Measurements from ENCODE around the gene LPCAT3. TPM values are rescaled to one million over a fixed set of nuclear protein-coding genes. Genes with fewer than 3 reads are reported as not detected.

LPCAT3 gene
- total RNA-seq, 1 experiment from 2014 or later, result 45.8 TPM

- intact Hi-C loops (cut with micrococcal nuclease), result no loop called here
- no peak overlapping the region for H3K4me3 ChIP-seq (replicated peaks in 1 of 2; ENCODE audit: low read depth in 1 of 2, low read length in 2 of 2)
- H3K9me2 ChIP-seq (ENCODE audit: insufficient read depth), result no peaks in the 10 kb centered on the region
- no TSS peak for BruUV-seq (replicated peaks)
- ChIA-PET RAD21 (ENCODE audit: low non-redundant PET in 1 of 2, low total read pairs in 2 of 2, uncharacterized antibody in 2 of 2, unreplicated experiment in 2 of 2) (no interaction called here), POLR2A (no interaction called here), CTCF (no interaction called here)
- no peak for TF ChIP-seq JUND (IDR thresholded peaks at IDR 0.05)
- no peak for TF ChIP-seq CEBPB (IDR thresholded peaks at IDR 0.05; ENCODE audit: low read depth)
- TF ChIP-seq RAD21 (IDR thresholded peaks at IDR 0.05; ENCODE audit: low read depth), result no peak
- no peak for TF ChIP-seq YY1 (IDR thresholded peaks at IDR 0.05; ENCODE audit: extremely low read depth, insufficient replicate concordance, low read depth, low read length)
- TF ChIP-seq CBX3 (IDR thresholded peaks at IDR 0.05; ENCODE audit: low read depth), result no peak
- no peak for TF ChIP-seq POLR2AphosphoS5 (IDR thresholded peaks at IDR 0.05; ENCODE audit: low read depth, low read length)
- TF ChIP-seq MAX (IDR thresholded peaks at IDR 0.05), result no peak
- TF ChIP-seq FOSL1 (IDR thresholded peaks at IDR 0.05; ENCODE audit: low read depth), result no peak
- TF ChIP-seq SRF (IDR thresholded peaks at IDR 0.05; ENCODE audit: low read depth), result no peak
- TF ChIP-seq EGR1 (IDR thresholded peaks at IDR 0.05; ENCODE audit: low read depth), result no peak
- TF ChIP-seq POLR2A (IDR thresholded peaks at IDR 0.05; ENCODE audit: borderline replicate concordance, extremely low read depth, insufficient read depth, insufficient read length), result no peak
- no peak for TF ChIP-seq ZBTB33 (IDR thresholded peaks at IDR 0.05; ENCODE audit: extremely low read depth, insufficient replicate concordance, low read length)
- TF ChIP-seq SP1 (IDR thresholded peaks at IDR 0.05; ENCODE audit: low read depth), result no peak
- TF ChIP-seq REST (IDR thresholded peaks at IDR 0.05; ENCODE audit: low read depth), result no peak
- no peak for TF ChIP-seq ZFX (IDR thresholded peaks at IDR 0.05)
- no peak for TF ChIP-seq ELF1 (IDR thresholded peaks at IDR 0.05; ENCODE audit: borderline replicate concordance, low read depth)
- no peak for TF ChIP-seq EZH2 (IDR thresholded peaks at IDR 0.05)
- TF ChIP-seq, protein P1, sequence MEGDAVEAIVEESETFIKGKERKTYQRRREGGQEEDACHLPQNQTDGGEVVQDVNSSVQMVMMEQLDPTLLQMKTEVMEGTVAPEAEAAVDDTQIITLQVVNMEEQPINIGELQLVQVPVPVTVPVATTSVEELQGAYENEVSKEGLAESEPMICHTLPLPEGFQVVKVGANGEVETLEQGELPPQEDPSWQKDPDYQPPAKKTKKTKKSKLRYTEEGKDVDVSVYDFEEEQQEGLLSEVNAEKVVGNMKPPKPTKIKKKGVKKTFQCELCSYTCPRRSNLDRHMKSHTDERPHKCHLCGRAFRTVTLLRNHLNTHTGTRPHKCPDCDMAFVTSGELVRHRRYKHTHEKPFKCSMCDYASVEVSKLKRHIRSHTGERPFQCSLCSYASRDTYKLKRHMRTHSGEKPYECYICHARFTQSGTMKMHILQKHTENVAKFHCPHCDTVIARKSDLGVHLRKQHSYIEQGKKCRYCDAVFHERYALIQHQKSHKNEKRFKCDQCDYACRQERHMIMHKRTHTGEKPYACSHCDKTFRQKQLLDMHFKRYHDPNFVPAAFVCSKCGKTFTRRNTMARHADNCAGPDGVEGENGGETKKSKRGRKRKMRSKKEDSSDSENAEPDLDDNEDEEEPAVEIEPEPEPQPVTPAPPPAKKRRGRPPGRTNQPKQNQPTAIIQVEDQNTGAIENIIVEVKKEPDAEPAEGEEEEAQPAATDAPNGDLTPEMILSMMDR (IDR thresholded peaks at IDR 0.05 in 2 of 3, conservative IDR thresholded peaks at IDR 0.05 in 1 of 3; ENCODE audit: borderline replicate concordance in 1 of 3, insufficient read depth in 1 of 3, low read depth in 2 of 3, low read length in 2 of 3), result no peak
- TF ChIP-seq, protein P2, sequence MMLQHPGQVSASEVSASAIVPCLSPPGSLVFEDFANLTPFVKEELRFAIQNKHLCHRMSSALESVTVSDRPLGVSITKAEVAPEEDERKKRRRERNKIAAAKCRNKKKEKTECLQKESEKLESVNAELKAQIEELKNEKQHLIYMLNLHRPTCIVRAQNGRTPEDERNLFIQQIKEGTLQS (IDR thresholded peaks at IDR 0.05), result no peak
- H3K27ac ChIP-seq (ENCODE audit: low read depth, low read length), result no peak overlapping the region
- H3K9me3 ChIP-seq (ENCODE audit: control insufficient read depth in 1 of 2, insufficient read depth in 1 of 2, low read depth in 1 of 2, low read length in 2 of 2), result no peaks in the 10 kb centered on the region
- no peak overlapping the region for H3K4me2 ChIP-seq (ENCODE audit: low read length)
- no peak overlapping the region for H3K9ac ChIP-seq (ENCODE audit: low read length)
- peaks cover 0 to 4% of the 10 kb centered on the region in 2 experiments; a peak in 1 of 4 replicates for H3K4me1 ChIP-seq (ENCODE audit: control insufficient read depth in 1 of 2, insufficient read depth in 2 of 2, low read length in 2 of 2)
- H3K27me3 ChIP-seq (ENCODE audit: insufficient read depth, low read length), result no peaks in the 10 kb centered on the region
- no peak overlapping the region for H2AFZ ChIP-seq (ENCODE audit: low read depth, low read length, poor library complexity, severe bottlenecking)
- ATAC-seq (no peak), DNase-seq (ENCODE audit: low read depth, low spot score) (no peak)
- no peaks in the 10 kb centered on the region for H3K79me2 ChIP-seq (ENCODE audit: insufficient read depth, low read length)
- no peaks in the 10 kb centered on the region for H4K20me1 ChIP-seq (ENCODE audit: insufficient read depth)
- H3K36me3 ChIP-seq (ENCODE audit: control insufficient read depth in 1 of 2, insufficient read depth in 2 of 2, low read length in 2 of 2), result no peaks in the 10 kb centered on the region
These were observed 46.2 kb upstream of the LPCAT3 start for GRCh38 chr12:7064516-7064915.

All from HCT116 (cell line).